ENCODE results near the gene SCO1.

The SCO1 gene

DNA sequence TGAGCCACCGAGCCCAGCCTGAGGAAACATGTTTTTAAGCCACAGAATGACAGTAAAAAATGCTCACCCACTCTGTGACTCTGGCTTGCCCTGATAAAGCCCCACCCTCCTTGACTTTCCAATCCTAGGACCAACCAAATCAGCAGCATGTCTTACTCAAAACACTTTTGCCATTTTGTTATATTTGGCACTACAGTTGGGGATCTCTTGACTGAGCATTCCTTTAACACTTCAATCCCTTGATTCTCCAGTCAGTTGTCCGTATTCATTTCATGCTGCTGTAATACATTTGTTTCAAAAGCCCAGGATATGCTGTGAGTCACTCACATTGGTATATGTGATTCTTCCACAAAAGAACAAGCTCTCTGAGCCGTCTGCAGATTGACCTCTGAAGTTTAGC is 48.4 kb downstream of the SCO1 start:
- DNase-seq (ENCODE audit: insufficient read length) (no peak), FAIRE-seq (no peak)
- TF ChIP-seq POLR2AphosphoS5 (IDR thresholded peaks at IDR 0.05; ENCODE audit: low read depth, low read length) (no peak), TAF1 (IDR thresholded peaks at IDR 0.05; ENCODE audit: borderline replicate concordance, low read depth, low read length) (no peak), POLR2A (IDR thresholded peaks at IDR 0.05; ENCODE audit: low read depth, low read length) (no peak)

DNA sequence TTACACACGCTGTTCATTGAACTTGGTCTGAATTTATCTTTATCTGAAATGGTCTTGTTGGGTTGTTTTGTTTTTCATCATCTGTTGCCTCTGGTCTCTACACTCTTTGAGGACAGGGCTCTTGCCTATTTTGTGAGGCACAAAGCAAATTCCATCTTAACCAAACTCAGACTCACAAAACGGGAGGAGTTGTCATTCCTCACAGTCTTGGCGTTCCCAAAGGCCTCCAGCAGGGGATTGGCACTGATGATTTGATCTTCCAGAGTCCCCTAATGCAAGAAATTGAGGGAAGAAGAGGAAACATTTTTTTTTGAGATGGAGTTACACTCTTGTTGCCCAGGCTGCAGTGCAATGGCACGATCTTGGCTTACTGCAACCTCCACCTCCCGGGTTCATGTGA is 49.0 kb downstream of the SCO1 start:
- FAIRE-seq = no peak
- TF ChIP-seq POLR2AphosphoS5 (IDR thresholded peaks at IDR 0.05; ENCODE audit: low read depth, low read length) = no peak
- no peak for TF ChIP-seq TAF1 (IDR thresholded peaks at IDR 0.05; ENCODE audit: borderline replicate concordance, low read depth, low read length)
- no peak for TF ChIP-seq POLR2A (IDR thresholded peaks at IDR 0.05; ENCODE audit: low read depth, low read length)

GRCh38 chr17:10646392-10646990 is 50.8 kb downstream of the SCO1 start:
- no peak for DNase-seq (ENCODE audit: insufficient read length)
- TF ChIP-seq TAF1 (IDR thresholded peaks at IDR 0.05; ENCODE audit: borderline replicate concordance, low read depth, low read length) = no peak
- TF ChIP-seq POLR2A (IDR thresholded peaks at IDR 0.05; ENCODE audit: low read depth, low read length) = no peak
- TF ChIP-seq POLR2AphosphoS5 (IDR thresholded peaks at IDR 0.05; ENCODE audit: low read depth, low read length) = no peak
- peak; percentile 84 for FAIRE-seq

More for the DNA sequence above, 49.0 kb downstream of the SCO1 start:
- no peak for DNase-seq (ENCODE audit: insufficient read length)

- FAIRE-seq (no peak), DNase-seq (ENCODE audit: insufficient read length) (no peak)
- no peak for TF ChIP-seq POLR2A (IDR thresholded peaks at IDR 0.05; ENCODE audit: low read depth, low read length)
- TF ChIP-seq POLR2AphosphoS5 (IDR thresholded peaks at IDR 0.05; ENCODE audit: low read depth, low read length) = no peak
- no peak for TF ChIP-seq TAF1 (IDR thresholded peaks at IDR 0.05; ENCODE audit: borderline replicate concordance, low read depth, low read length)
Observed at GRCh38 chr17:10640475-10640874, 56.9 kb downstream of the SCO1 start.

DNA sequence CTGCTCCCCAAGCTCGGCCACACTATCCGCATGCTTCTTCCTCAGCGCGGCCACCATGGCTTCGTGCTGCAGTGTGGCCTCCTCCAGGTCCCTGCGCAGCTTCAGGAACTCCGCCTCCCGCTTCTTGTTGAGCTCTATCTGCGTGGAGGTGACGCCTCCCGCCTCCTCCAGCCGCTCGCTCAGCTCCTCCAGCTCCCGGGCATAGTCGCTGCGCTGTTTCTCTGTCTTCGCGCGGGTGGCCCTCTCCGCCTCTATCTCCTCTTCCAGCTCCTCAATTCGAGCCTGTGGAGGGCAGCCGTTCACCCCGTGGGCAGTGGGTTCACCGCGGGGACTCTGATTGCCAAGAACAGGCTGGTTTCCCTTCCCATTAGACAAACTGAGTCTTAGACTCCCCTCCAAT is 59.2 kb downstream of the SCO1 start:
- no peak for DNase-seq (ENCODE audit: insufficient read length)
- no peak for FAIRE-seq
- TF ChIP-seq POLR2AphosphoS5 (IDR thresholded peaks at IDR 0.05; ENCODE audit: low read depth, low read length) = no peak
- TF ChIP-seq POLR2A (IDR thresholded peaks at IDR 0.05; ENCODE audit: low read depth, low read length) = no peak
- no peak for TF ChIP-seq TAF1 (IDR thresholded peaks at IDR 0.05; ENCODE audit: borderline replicate concordance, low read depth, low read length)

DNA sequence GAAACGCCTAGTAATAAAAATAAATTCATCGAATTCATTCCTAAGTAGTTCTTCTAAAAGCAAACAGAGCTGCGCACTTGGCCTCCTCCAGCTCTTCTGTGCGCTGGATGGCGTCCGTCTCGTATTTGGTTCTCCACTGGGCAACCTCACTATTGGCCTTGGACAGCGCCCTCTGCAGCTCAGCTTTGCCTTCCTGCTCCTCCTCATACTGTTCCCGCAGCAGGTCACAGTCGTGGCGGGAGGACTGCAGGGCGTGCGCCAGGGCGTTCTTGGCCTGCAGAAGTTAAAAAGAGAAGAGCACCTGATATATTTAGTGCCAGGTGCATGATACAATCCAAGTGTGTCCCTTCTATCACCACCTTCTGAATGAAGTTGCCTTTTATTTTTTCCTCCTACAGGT is 62.0 kb downstream of the SCO1 start:
- DNase-seq (ENCODE audit: insufficient read length) (no peak), FAIRE-seq (peak; percentile 38)
- no peak for TF ChIP-seq TAF1 (IDR thresholded peaks at IDR 0.05; ENCODE audit: borderline replicate concordance, low read depth, low read length)
- no peak for TF ChIP-seq POLR2AphosphoS5 (IDR thresholded peaks at IDR 0.05; ENCODE audit: low read depth, low read length)
- TF ChIP-seq POLR2A (IDR thresholded peaks at IDR 0.05; ENCODE audit: low read depth, low read length) = no peak

DNA sequence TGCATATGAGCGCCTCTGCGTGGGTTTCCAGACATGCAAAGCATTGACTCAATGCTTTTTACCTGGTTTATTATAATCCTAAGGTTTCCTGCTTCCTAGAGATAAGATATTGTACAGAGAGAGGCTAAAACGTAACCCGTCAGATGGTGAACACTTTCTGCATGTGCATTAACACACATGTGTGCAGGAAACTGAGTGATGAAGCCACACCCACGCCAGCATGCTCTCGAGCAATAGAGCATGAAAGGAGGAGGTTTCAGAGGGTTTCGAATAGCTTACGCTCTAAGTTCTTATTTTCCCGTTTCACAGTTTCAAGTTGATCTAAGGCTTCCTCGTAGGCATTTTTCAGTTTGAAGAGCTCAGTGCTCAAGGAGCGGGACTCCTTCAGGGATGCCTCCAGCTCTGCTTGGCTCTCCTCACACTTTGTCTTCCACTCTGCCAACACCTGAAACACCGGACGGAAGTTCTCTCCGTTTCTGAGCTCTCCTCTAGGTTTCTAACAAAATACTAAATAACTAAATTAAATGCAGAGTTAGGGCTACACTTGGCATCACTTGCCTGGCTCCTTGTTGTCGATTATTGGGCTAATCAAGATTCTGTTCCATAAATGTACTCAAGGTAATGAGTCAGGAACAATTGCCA is 63.5 kb downstream of the SCO1 start:
- TF ChIP-seq POLR2AphosphoS5 (IDR thresholded peaks at IDR 0.05; ENCODE audit: low read depth, low read length) (no peak), POLR2A (IDR thresholded peaks at IDR 0.05; ENCODE audit: low read depth, low read length) (no peak), TAF1 (IDR thresholded peaks at IDR 0.05; ENCODE audit: borderline replicate concordance, low read depth, low read length) (no peak)
- peak; percentile 97 for FAIRE-seq
- DNase-seq (ENCODE audit: insufficient read length) = peak; percentile 49

GRCh38 chr17:10631701-10632100 is 65.6 kb downstream of the SCO1 start:
- TF ChIP-seq POLR2A (IDR thresholded peaks at IDR 0.05; ENCODE audit: low read depth, low read length) = no peak
- TF ChIP-seq TAF1 (IDR thresholded peaks at IDR 0.05; ENCODE audit: borderline replicate concordance, low read depth, low read length) = no peak
- TF ChIP-seq POLR2AphosphoS5 (IDR thresholded peaks at IDR 0.05; ENCODE audit: low read depth, low read length) = no peak
- DNase-seq (ENCODE audit: insufficient read length) (no peak), FAIRE-seq (no peak)

DNA sequence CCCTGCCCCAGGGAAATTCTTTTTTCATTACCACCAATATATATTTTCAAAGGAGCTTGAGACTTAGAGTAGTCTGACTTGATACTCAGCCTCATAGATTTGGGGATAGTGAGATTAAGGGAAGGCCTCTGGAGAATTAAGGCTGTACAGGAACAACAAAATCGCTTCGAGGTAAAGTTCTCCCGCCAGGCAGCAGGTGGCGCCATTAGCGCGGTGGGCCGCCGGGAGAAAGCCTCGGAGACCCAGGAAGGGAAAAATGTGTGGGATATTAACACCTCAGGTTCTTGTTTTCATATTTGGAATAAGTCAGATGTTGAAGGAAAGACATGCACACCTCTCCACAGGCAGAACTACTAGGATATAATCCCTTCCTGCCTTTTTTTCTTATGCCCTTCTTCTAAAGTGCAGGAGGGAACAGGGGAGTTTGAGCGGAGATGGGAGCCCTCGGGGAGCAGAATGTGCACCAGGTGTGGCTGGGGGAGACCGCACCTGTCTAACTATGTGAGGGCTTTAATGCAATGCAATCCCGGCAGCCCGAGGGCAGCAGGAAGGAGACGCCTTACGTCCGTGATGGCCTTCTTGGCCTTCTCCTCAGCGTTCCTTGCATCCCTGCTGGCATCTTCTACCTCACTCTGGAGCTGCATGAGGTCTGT is 66.2 kb downstream of the SCO1 start:
- TF ChIP-seq POLR2AphosphoS5 (IDR thresholded peaks at IDR 0.05; ENCODE audit: low read depth, low read length) (no peak), POLR2A (IDR thresholded peaks at IDR 0.05; ENCODE audit: low read depth, low read length) (no peak), TAF1 (IDR thresholded peaks at IDR 0.05; ENCODE audit: borderline replicate concordance, low read depth, low read length) (no peak)
- FAIRE-seq = no peak
- DNase-seq (ENCODE audit: insufficient read length) = no peak

DNA sequence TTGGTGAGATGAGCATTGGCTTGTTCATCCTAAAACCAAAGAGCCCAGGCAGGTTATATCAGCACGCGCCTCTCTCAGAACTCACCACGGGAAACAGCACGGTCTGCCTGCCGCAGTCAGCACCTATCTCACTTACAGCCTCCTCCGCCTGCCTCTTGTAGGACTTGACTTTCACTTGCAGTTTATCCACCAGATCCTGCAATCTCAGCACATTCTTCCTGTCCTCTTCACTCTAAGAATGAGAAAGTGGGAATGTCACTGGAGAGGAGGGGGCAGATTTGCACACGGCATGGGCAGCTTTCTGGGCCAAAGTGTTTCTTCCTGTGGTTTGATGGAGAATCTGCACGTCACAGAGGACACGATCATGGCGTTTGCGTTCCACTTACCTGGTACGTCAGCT is 67.6 kb downstream of the SCO1 start:
- FAIRE-seq = no peak
- no peak for DNase-seq (ENCODE audit: insufficient read length)
- TF ChIP-seq POLR2AphosphoS5 (IDR thresholded peaks at IDR 0.05; ENCODE audit: low read depth, low read length) (no peak), POLR2A (IDR thresholded peaks at IDR 0.05; ENCODE audit: low read depth, low read length) (no peak), TAF1 (IDR thresholded peaks at IDR 0.05; ENCODE audit: borderline replicate concordance, low read depth, low read length) (no peak)

DNA sequence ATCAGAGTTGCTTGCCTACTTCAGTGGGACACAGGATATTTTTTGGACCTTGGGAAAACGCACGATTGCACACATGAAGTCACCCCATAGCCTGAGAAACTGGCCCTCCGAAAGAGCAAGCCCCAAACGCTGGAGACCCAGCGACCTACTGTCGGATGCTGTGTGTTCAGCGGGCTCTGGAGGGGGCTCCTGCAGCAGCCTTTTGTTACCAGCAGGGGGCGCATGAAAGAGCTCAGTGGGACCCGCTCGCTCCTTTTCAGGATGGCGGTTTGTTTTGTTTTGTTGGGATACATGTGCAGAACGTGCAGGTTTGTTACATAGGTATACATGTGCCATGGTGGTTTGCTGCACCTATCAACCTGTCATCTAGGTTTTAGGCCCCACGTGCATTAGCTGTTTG is 68.6 kb downstream of the SCO1 start:
- DNase-seq (ENCODE audit: insufficient read length) (no peak), FAIRE-seq (no peak)
- TF ChIP-seq TAF1 (IDR thresholded peaks at IDR 0.05; ENCODE audit: borderline replicate concordance, low read depth, low read length) = no peak
- no peak for TF ChIP-seq POLR2A (IDR thresholded peaks at IDR 0.05; ENCODE audit: low read depth, low read length)
- TF ChIP-seq POLR2AphosphoS5 (IDR thresholded peaks at IDR 0.05; ENCODE audit: low read depth, low read length) = no peak

GRCh38 chr17:10626390-10626789 is 70.9 kb downstream of the SCO1 start:
- DNase-seq (ENCODE audit: insufficient read length) (no peak), FAIRE-seq (no peak)
- no peak for TF ChIP-seq POLR2A (IDR thresholded peaks at IDR 0.05; ENCODE audit: low read depth, low read length)
- TF ChIP-seq POLR2AphosphoS5 (IDR thresholded peaks at IDR 0.05; ENCODE audit: low read depth, low read length) = no peak
- no peak for TF ChIP-seq TAF1 (IDR thresholded peaks at IDR 0.05; ENCODE audit: borderline replicate concordance, low read depth, low read length)
